GM19395 (cell line): ENCODE results near the gene HSPB7.
"Not testable (repeated sequence)": the region's sequence is repeated elsewhere in the genome, so short reads cannot be mapped to it uniquely, and the experiment has no call there.

Experiments
- ATAC-seq: cut with Tn5 transposase; IDR thresholded peaks from one replicate; pipeline ENCODE4 v1.9.1; 2021; ENCODE audit warnings: mild to moderate bottlenecking, moderate library complexity; ENCODE audit not compliant: unreplicated experiment

Gene HSPB7

DNA sequence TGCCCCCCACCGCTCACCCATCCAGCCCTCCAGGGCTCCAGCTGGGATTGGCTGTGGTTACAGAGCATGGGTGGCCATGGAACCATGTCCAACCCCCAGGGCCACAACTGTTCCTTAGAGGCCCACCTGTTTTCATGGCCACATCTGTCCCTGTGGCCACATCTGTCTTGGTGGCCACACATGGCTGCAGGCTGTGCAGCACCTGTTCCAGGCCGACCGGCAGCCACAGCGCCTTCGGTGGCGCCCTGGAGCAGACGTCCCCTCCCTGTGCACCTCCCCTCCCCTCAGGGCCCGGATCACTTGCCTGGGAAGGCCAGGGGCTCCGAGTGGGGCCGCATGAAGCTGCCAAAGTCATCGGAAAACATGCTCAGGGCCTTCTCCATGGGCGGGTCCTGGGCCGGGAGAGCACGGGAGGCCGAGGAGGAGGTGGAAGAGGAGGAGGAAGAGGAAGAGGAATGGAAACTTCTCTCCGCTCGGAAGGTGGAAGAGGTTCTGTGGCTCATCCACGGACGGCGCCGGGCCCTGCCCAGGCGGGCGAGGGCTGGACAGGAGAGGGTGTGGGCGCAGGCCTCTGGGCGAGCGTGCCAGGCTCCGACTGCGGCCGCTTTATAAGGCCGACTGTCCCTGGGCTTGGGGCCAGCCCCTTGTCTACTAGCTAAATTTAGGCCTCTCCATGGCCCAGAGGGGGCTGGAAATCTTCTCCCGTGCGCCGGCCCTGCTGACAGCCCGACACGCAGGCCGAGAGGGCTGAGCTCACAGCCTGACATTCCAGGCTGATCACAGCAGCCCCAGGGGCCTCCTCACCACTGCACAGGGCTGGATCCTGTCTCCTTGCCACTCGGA lies at the start of gene HSPB7:
TSS of gene HSPB7 (minus strand) at position 583 of the 843 bp plus-strand sequence. CDS start at position 503, 80 bp downstream.
- no peak for ATAC-seq

DNA sequence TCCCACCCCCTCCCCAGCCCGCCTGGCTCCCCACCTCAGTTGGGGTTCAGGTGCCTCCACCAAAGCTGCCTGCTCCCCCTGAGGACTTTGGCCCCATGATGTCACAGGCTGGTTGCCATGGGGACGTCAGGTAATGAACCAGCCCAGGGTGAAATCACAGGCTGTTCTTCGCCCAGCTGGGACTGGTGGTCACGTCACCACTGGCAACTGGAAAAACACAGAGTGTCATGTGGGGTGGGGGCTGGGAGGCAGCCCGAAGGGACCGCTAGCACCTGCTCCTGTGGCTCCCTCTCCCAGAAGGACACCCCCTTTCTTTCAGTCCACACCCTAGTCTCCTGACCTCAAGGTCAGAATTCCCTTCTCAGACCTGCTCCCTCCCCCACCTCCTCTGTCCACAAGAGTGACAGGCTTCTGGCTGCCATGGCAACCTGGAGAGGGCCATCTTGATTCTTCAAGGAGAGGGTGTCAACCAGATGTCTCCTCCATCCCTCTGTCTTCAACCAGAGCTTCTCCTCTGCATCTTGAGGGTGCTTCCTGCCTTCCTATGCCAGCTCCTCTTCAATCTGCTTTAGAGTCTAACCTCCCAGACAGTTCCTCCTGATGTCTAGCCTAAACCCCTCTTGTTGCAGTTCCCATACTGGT lies 49.4 kb upstream of the HSPB7 start:
- no peak for ATAC-seq

DNA sequence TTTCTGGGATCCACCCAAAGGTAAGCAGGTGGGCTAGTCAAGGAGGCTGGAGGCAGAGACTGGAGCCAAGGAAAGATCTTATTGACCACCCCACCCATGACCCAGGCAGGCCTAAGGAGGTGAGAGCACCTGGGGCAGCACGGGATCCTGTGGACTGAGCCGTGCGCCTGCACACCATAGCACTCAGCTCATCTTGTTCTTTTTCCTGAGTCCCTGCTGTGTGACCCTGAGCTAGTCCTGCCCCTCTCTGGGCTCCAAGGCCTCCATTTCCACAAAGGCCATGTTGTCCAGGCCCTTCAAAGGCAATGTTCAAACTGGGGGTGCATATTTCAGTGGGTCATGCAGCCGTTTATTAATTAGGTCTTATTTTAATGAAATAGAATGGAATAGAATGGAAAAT lies 48.4 kb upstream of the HSPB7 start:
- ATAC-seq = no peak

GRCh38 chr1:16065269-16065576 lies 47.4 kb upstream of the HSPB7 start:
- ATAC-seq = no peak

- no peak for ATAC-seq
These were observed 46.9 kb upstream of the HSPB7 start for GRCh38 chr1:16064536-16065268.

DNA sequence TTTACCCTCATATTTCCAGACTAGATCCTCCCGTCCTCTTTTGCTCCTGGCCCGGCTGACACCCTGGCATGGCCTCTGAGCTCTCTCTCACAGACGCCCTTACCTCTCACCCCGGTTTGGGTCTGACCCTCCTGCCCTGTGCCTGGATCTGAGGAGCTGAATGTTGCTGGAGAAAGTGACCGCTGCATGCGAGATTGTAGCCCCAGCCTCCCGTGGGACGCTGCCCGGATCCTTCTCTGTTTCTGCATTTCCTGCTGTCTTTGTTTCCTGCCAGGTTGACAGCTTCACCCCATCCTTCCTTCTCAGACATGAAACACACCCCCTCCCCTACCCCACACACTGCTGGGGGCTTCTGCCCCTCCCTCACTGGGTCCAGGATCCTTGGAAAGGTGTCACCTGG lies 46.1 kb upstream of the HSPB7 start:
- no peak for ATAC-seq

DNA sequence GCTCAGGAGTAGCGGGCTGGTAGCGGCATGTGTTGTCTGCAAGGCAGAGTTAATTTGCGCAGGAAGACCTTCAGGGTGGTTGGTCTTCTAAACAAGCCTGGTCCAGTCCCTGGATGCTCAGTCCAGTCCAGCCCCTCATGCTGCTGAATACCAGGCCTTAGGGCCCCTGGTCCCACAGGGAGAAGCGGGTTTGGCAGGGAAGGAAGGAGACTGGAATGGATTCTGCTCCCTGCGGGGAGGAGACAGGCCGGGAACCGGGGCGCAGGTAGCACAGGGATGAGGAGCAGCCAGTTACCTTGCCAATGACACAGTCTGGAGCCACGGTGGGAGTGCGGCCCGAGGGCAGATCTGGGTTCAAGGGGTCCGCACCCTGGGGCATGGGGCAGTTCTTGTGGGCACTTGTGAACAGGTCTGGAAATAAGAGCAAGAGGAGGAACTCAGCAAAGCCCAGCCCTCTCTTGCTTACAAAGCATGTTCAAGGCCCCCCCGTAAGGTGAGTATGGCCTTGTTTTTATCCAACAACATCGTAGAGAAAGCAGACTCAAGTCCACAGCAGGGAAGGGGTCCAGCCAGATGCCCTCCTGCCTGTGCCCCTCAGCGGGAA lies 45.5 kb upstream of the HSPB7 start:
- ATAC-seq = no peak

- ATAC-seq = not testable (repeated sequence)
These were observed 44.8 kb upstream of the HSPB7 start for GRCh38 chr1:16062687-16063075.

DNA sequence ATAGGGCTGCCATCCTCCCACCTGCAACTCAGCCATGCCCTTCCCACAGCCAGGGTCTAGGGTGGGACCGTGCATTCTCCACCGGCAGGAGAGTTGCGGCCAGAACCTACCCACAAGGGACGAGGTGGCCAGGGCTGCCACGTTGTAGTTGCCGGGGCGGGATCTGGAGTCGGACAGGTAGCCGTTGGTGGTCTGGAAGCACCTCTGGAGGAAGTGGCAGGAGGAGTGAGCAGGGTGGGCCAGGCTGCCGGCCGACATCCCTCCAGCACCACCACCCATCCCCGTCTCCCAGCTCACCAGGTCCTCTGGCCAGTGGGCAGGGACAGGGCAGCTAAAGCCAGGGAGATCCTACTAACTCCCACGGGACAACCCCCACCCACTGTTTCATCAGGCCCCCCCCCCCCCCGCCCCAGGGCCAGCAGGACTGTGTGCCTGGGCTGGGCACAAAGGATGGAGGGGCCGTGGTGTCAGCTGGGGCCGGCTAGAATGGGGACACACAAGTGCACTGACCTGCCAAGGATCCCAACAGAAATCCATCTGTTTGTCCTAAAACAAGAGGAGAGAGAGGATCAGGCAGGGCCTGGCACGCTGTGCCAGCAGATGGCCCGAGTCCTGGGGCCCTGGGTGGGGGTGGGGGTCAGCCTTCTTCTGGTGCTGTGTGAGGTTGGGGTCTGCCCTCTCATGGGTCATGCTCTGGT lies 44.3 kb upstream of the HSPB7 start:
- not testable (repeated sequence) for ATAC-seq

DNA sequence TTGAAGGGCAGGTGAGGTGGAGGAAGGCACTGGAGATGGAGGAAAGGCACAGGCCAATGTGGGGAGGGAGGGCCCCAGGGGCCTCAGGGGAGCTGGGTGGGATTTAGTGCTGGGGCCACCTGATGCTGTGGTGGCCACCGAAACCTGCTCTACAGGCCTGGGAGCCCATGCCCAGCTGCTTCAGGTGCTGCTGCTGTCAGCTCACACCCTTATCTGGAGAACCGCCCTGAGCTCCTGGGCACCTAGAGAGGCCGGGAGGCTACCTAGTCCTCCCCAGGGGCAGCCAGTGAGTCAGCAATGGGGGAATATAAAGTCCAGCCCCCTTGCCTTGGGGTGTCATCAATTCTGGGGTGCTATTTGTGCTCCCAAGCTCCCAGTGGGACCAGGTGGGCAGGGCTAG lies 43.4 kb upstream of the HSPB7 start:
- no peak for ATAC-seq

DNA sequence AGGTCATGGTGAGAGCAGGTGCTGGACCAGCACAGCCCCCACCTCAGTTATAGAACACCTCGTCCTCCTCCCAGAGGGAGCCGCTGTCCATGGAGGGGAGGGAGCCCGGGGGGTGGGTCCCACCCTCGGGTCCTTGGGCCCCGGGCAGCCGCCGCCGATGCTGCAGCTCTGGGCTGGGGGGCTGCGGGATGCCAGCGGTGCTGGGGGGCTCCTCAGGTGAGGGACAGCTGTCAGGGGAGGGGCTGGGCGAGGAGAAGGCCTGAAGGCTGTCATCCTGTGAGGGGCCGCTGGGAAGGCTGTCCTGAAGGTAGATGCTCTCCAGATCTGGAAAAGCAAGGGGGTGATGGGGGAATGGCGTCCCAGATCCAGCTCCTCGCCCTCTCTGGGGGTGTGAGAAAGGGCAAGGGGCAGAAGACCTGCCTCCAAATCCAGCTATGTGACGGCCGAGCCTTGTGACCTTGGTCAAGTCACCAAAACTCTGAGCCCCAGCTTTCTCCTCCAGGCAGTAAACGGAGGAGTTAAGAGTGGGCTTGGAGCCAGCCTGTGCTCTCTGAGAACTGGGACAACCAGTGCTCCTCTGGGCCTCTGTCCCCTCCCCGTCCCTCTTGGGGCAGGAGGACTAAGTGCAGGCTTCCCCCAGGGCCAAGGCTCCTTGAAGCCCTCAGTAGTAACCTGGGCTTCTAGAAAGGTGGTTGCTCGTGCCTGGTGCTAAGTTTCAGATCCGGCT lies 40.7 kb upstream of the HSPB7 start:
- ATAC-seq = not testable (repeated sequence)

GRCh38 chr1:16057314-16057915 lies 39.6 kb upstream of the HSPB7 start:
- ATAC-seq = not testable (repeated sequence)

GRCh38 chr1:16056521-16056912 lies 38.7 kb upstream of the HSPB7 start:
- not testable (repeated sequence) for ATAC-seq

DNA sequence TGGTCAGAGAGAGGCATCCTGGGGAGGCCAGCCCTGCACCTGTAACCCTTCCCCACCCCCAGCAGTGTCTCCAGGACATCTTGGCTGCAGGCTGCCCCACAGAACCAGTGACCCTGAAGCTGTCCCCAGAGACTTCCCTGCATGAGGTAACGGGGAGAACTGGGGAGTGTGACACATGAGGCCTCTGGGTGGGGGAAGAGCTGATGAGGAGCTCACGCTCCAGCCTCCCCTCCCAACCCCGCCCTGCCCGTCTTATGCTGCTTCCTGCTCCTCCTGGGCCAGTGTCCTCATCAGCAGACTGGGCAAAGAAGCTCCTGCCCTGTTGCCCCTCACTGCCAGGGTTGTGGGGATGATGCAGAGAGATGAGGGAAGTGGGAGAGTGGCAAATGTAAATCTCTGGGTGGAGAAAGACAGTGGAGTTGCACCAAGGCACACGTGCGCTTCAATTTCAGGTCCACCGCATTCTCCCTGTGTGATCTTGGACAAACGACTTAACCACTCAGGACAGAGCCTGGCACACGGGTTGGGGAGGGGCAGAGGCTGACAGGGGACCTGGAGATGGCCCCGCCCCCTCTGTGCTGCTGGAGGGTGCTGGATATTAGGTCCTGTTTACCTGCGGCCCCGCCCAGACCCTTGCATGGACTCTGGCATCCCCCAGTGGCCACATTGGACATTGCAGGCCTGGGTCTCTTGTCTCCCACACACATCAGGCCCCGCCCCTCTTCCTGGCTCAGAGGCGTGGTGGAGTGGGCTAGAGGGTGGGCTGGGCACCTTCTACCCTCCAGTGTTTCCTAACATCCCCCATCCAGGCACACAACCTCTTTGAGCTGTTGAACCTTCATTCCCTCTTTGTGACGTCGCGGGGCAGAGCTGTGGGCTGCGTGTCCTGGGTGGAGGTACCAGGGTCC lies 38.0 kb upstream of the HSPB7 start:
- ATAC-seq = peak; percentile 84

- no peak for ATAC-seq
These were observed 37.0 kb upstream of the HSPB7 start for GRCh38 chr1:16054598-16055540.

- no peak for ATAC-seq
These were observed 36.1 kb upstream of the HSPB7 start for GRCh38 chr1:16053781-16054502.

GRCh38 chr1:16051949-16052348 lies 34.1 kb upstream of the HSPB7 start:
- not testable (repeated sequence) for ATAC-seq
